NCI-H2171 treated with DMSO at 0.1 percent for 48 hours (cell line): Measurements from ENCODE around the gene PAPOLA.

Experiments used
- DNase-seq: peaks from one replicate; lab custom pipeline; 2025; lab: John Stamatoyannopoulos, UW

The PAPOLA gene

GRCh38 chr14:96565811-96566210, 63.6 kb downstream of the PAPOLA start:
- DNase-seq: no peak

GRCh38 chr14:96567289-96567899, 65.2 kb downstream of the PAPOLA start:
- DNase-seq: peak; percentile 68

- no peak for DNase-seq
These were observed 66.4 kb downstream of the PAPOLA start for GRCh38 chr14:96568621-96569020.

GRCh38 chr14:96571311-96571710, 69.1 kb downstream of the PAPOLA start:
- DNase-seq: no peak

GRCh38 chr14:96573473-96574100, 71.4 kb downstream of the PAPOLA start:
- DNase-seq: no peak

GRCh38 chr14:96574171-96574632, 72.0 kb downstream of the PAPOLA start:
- no peak for DNase-seq

DNA sequence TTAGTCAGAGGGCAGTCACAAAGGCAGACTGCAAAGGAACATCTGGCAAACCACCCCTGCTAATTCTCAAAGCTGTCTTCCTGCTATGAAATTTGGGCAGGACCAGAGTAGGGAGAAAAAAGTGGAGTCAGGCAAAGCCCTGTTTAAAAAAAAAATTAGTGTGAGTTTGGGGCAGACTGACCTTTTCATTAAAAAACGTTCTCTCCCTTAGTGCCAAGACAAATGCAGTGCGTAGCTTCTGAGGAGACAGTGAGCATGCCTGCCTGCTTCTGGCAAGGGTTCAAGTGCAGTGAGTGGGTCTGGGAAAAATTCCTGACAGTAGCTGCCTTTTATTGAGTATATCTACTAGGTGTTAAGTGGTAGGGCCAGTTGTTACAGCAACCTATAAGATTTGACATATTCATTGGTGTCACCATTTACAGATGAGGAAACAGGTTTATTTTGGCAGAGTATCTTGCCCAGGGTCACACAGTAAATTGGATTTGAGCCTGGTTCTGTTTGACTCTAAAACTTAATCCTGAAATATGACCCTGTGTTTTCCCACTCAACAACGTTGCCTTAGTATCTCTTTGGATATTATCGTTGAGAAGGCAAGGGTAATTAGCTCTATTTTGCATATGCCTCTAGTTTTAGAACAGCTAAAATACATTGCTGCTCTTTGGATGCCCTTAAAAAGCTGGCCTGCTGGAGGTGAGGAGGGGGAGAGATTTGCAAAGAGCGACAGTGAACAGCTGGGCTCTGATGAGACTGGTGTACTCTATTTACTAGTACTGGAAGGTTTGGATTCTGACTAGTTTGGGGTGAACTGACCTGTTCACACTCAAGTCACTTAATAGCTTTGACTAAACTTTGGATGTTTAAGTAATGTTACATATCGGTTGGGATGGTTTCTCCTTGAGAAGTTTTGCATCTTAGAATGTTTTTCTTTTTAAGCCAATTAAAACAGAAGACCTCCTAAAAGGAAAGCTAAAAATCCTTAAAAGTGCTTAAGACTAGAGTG, 72.8 kb downstream of the PAPOLA start:
- peak; percentile 46 for DNase-seq

- no peak for DNase-seq
These were observed 74.2 kb downstream of the PAPOLA start for GRCh38 chr14:96576359-96576758.

- peak; percentile 12 for DNase-seq
These were observed 74.8 kb downstream of the PAPOLA start for GRCh38 chr14:96576937-96577336.

- DNase-seq: no peak
These were observed 76.4 kb downstream of the PAPOLA start for GRCh38 chr14:96578619-96579018.

DNA sequence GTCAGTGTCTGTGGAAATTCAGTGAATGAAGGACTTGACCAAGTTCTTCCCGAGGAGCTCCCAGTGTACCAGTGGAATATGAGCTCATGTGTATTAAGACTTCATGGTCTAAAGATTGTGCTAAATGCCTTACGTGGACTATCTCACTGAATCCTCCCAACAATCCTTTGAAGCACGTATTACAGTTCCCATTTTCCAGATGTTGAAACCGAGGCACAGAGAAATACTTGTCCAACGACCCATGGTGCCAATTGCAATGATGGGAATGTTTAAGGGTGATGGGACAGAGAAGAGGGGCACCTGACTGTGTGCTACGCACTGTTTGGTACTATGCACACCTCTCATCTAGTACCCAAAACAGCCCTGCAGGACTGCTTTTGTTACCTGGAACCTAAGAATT, 77.2 kb downstream of the PAPOLA start:
- no peak for DNase-seq

DNA sequence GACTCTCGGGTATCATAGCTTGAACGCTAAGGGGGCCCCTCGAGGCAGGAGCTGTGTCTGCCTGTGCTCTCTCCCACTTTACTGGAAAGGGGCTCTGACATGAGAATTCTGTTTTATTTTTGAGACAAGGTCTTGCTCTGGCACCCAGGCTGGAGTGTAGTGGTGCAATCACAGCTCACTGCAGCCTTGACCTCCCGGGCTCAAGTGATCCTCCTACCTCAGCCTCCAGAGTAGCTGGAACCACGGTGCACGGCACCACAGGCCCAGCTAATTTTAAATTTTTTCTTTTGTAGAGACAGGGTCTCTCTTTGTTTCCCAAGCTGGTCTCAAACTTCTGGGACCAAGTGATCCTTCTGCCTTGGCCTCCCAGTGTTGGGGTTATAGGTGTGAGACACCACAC, 77.7 kb downstream of the PAPOLA start:
- no peak for DNase-seq

DNA sequence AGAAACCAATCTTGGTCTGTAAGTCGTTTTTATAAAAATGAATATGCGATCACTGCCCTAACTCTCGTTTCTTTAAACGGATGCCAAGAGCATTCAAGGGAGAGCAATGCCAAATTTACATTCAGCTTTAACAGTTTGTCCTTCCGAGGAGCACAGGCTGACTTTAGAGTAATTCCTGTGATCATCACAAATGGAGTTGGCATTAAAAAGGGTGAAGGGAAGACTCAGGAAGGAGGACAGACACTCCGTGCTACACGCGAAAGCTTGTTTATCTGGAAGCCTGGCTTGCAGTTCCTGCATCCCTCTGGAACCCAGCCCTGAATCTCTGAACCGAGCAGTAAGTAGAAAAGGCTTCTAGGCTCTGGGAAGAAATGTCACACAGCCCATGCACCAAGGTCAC, 78.4 kb downstream of the PAPOLA start:
- DNase-seq: no peak

DNA sequence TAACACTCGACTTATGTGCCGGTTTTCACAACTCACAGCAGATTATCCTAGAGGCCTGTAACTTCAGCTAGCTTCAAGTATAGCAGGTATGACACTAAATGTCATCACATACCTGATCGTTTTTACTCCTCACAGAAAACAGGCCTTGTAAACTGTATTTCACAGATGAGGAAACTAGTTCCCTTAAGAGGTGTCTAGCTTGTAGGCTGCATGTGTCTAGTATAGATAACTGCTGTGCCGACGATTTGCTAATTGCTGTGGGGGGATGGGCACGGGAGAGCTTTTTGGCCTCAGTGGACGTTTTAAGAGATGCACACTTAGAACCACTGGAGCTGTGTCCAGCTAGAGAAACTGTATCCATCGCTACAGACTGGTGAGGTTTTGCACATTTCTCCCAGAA, 78.8 kb downstream of the PAPOLA start:
- no peak for DNase-seq

- DNase-seq: no peak
These were observed 79.7 kb downstream of the PAPOLA start for GRCh38 chr14:96581902-96582301.

- no peak for DNase-seq
These were observed 80.3 kb downstream of the PAPOLA start for GRCh38 chr14:96582411-96582961.

DNA sequence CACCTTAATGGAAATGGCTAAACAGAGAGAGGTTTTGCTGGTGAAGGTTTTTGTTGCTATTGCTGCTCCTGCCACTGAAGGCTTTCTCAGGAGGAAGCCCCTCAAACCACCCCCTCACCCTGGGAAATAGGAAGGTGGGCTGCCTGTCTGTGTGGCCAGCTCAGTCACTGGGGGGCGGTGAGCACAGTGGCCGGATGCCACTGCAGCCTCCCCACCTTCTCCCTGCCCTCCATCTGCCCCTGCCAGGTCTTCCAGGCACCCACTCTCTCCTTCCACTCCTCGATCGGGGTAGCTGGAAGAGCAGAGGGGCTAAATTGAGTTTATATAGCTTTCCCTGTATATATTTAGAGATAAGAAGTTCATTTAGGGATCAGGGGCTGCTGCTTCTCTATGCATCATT, 80.8 kb downstream of the PAPOLA start:
- DNase-seq: peak; percentile 19

DNA sequence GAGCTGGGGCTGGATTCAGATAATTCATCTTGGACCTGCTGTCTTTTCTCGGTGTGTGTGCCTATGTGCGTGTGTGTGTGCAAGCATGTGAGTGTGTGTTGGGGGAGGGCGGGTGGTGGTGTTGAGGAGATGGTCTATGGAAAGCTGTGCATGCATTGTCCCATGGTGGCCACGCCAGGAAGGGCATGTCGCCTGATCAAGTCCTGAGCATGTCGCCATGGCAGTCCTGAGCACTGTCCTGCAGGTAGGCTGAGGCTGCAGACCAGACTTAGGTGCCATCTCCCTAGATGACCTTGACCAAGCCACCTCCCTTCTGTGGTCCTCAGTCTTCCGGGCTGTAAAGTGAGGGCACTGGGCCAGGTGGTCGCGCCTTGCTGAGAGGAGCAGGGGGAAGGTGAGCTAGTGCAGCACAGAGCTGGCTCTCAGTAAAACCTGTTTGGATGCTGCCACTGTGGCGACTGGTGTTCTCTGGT, 81.4 kb downstream of the PAPOLA start:
- DNase-seq: no peak

GRCh38 chr14:96584199-96584906, 82.2 kb downstream of the PAPOLA start:
- DNase-seq: peak; percentile 11

DNA sequence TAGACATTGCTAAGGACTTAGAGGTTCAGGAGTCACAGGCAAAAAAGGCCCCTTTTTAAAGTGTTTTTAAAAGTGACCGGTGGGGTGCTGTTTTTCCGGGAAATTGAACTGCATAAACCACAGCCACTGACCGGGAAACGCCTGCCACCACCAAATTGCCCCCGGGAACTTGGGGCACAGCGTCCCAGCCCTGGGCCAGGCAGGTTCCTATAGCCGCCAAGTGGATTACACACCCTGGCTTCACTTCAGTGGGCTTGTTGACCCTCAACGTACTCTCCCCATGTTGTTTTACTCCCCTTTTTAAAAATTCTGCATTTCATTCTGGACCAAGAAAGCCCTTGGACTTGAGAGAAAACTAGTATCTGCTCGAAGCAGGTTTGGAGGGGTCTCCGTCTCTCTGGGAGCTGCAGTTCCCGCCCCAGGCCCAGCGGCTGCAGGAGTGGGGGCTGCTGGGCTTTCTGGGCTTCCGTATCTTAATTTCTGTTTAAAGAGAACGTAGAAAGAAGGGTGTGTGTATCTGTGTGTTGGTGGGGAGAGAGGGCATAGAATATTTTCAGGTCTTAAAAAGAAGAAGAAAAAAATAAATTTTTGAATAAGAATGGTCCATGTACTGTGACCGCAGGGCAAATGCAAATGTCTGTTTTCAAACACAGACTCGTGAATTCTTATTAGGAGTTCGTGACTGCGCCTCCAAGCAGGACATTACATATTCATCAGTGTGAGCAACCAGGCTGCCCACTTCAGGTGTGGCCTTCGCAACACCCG, 82.9 kb downstream of the PAPOLA start:
- no peak for DNase-seq

DNA sequence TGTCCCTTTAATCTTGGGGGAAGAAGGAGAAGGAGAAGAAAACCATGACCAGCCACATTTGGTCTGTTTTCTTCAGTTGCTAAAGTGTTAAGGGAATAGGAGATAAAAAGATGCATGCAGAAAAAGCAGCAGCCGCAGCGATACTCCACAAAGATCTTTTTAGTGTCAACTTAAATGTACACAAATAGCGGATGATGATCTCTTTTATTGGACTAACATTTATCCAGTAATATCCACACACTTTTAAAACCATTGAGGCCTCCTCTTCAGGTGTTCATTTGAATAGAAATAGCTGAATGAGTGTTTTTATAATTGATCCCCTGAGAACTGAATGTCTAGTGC, 83.5 kb downstream of the PAPOLA start:
- DNase-seq: no peak
